Activated gamma-delta T cell (primary cell): Measurements from ENCODE around the gene SPOCK1.

Experiments used
- DNase-seq: peaks from one replicate; lab custom pipeline; 2025; lab: John Stamatoyannopoulos, UW

The SPOCK1 gene

DNA sequence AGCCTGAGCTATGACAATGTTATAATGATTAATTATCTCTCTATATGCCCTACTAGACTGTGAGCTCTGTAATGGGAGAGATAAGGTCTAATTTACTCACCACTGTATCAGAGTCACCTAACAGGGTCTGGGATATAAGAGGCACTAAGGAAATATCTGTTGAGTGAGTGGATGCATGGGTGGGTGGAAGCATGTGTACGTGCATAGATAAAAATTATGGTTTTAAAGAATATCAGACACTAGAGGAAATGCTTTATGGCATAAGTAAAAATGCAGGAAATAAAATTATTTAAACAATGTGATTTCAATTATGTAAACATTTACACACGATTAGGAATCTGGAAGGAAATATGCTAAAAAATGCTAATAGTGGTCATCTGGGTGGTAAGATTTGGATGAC, 137.8 kb downstream of the SPOCK1 start:
- no peak for DNase-seq

DNA sequence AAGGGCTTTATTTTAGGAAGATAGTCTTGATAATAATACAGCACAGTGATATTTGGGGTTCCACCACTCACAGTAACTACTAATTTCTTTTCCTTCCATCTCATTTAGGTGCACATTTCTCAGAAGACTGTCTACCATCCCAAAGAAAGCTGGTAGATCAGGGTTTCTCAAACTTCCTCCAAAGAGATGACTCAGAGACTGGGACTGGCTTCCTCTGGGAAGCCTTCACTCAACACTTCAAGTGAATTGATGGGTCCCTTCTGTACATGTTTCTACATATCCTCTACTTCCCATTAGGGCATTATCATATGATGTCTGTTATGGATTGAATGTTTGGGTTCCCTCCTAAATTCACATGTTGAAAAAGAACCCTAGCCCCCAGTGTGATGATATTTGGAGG, 138.5 kb downstream of the SPOCK1 start:
- no peak for DNase-seq

DNA sequence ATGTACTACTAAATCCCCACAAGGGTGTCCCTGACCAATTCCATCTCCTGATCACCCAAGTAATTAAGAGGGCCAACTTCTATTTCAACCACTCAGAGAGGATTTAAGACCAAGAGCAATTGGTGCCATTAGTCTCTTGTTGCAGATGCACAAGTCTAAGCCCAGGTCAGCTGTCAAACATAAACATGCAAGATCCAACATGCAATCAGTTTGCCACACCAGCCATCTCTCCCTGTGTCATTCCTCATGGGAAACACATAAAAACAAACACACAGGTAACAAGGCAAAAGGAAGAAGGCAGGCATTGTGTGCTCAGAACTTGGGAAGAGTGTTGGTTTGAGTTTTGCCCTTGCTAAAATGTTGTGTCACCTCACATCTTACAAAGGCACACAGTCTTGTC, 139.2 kb downstream of the SPOCK1 start:
- no peak for DNase-seq

DNA sequence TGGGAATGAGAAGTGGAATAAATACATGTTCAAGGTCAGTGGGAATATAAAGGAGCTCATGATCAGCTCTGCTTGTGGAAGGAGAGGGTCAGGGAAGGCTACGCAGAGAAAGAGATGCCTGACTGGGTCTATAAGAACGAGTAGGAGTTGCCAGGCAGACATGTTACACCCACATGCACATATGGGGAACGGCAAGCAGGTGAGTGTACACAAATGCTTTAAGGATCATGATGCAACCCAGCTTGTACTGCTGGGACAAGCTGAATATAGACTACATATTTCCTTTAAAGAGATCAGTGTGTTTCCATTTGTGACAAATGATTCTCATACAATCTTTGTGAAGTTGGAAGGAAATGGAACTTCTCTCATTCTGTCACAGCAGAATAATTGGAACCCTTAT, 141.7 kb downstream of the SPOCK1 start:
- no peak for DNase-seq

DNA sequence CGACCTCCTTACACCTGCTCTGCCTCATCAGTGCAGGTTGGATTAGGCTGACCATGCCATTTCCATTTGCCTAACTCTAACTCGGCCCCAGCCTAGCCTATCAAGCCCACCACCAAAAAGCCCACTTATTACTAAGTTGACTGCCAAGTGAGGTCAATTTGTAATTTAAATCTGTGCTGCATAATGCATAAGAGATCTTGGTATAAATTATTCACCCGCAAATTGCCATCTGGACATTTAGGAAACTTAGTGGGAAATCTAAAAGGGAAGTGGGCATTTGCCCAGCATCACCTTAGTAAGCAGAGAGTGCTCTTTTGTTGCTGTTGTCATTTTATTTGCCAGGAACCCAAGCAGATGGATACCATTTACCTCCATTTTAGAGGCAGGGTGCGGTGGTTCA, 143.0 kb downstream of the SPOCK1 start:
- DNase-seq: no peak

DNA sequence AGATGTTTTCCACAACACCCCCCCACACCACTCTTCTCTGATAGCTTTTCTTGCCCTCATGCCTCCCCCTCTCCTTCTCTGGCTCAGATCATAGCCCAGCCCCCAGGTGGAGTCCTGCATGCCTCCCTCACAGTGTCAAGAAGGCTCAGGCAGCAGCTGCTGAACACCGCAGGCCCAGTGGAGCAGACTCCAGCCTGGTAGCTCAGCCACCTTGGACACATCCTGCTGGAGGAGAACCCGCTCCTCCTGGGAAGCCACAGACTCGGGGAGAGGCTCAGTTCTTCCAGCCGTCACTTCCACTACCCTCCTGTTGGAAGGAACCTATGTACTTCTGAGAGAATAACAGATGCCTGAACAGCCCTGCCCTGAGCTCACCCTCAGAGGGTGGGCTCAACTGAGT, 143.4 kb downstream of the SPOCK1 start:
- DNase-seq: no peak

DNA sequence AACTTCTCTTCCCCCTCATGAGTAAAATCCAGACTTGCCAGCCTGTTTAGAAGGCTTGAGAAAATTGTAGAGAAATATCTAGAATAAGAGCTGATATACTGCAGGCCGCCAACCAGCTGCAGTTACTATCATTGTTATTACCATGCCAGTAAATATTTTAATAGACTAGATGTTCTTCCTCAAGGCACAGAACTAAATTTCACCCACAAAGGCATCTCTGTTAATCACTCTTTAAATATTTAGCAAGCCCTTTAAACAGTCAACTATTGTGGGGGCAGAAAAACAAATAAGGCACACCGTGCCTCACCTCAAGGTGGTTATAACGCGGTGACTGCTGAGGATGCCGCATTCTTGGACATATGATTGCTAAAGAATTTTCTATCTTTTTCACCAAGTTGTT, 147.0 kb downstream of the SPOCK1 start:
- no peak for DNase-seq

DNA sequence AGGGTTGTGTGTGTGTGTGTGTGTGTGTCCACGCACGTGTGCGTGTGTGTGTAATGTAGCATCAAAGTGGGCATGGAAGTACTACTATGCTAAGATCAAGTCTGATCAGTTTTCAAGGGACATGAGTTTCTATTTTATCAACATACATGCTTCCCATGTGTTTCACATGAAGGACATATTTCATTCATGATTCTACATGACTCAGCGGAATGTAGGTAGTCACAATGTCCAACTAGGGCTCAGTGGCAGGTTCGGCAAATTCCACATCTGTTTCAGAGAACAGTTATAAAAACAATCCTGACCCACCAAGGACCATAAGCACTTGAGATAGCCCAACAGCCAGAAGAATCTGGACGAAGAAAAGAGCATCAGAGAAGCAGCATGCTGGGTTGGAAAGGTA, 148.3 kb downstream of the SPOCK1 start:
- DNase-seq: no peak

DNA sequence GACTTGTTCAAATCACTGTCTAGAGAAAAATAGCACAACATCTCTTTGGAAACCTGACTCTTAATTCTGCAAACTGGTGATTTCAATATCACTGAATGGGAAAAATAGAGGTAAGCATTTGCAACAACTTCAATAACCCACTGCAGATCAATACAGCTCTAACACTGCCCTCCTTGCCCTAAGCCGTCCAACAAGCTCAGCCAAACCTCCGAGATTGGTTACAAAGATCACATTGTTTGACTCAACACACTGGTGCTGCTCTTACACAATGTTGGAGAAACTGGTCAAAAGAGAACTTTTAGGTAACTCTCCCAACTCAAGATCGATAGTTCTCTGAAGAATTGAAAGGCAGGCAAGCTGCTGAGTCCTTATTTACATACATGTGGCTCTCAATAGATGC, 150.4 kb downstream of the SPOCK1 start:
- no peak for DNase-seq

DNA sequence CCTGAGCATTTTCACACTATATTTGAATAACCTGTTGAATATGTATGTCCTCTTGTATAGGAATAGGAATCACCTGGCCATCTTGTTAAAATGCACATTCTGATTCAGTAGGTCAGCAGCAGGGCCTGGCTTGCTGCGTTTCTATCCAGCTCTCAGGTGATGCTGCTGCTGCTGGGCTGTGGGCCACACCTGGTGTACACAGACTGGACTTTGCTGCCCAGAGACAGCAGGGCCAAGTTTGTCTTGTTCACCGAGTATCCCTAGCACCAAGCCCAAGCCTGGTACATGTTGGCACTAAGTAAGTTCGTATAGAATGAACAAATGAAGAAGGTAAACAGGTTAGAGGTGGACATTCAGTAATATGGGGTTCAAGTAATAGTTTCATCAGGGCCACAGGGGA, 151.3 kb downstream of the SPOCK1 start:
- DNase-seq: no peak

DNA sequence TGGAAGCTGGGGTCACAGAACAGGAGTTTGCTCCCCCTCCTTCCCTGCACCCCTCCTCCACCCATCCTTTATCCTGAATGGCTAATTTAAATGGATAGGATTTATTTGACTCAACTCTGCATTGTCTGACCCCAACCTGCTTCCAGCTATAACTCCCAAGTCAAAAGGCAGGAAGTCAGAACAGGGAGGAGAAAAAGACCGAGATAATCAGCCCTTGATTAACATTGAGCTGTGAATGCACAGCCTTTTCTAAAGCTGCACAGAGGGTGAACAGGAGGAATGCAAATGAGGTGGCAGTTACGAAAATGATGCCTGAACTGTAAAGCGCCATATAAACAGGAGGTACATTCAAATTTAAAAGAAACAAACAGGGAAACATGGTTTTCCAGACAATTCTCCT, 152.8 kb downstream of the SPOCK1 start:
- no peak for DNase-seq

DNA sequence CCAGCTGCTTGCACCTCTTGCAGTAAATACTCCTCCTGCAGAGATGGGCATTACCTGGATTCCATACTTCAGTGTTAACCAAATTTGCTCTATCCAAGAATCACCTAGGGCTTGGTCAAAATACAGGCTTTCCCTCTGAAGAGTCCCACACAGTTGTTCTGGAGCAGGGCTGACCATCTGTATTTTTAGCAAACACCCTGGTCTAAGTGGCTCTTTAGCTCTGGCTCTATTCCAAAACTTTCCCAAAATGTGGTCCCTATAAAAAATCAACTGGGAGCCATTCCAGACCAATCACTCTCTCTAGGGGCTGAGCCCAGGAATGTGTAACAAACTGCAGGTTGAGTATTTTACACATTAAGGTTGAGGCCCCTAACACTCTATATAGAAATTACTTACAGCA, 153.7 kb downstream of the SPOCK1 start:
- no peak for DNase-seq

DNA sequence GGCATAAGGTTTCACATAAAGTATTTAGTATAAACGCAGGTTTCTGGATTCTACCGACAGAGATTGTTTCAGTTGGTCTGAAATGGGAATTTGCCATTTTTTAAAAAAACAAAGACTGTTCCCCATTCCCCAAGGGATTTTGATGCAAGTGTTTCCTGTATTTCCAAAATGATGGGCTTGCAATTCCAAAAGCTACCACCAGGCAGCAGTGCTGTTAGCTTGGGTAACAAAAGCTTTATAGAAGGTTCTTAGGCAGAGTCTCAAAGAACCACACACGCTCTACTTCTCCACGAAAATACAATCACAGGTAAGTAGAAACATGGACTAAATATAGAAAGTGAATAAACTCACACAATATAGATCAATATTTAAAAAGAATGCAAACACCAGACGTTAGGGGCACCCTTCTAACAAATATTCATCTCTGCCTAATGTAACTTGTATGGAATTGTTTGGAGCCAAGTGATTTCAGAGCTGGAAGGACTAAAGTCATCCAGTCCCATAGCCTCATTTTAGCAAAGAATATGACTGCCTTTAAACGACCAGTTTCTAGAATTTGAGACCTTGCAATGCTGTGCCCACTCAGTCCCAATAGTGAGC, 154.3 kb downstream of the SPOCK1 start:
- no peak for DNase-seq

DNA sequence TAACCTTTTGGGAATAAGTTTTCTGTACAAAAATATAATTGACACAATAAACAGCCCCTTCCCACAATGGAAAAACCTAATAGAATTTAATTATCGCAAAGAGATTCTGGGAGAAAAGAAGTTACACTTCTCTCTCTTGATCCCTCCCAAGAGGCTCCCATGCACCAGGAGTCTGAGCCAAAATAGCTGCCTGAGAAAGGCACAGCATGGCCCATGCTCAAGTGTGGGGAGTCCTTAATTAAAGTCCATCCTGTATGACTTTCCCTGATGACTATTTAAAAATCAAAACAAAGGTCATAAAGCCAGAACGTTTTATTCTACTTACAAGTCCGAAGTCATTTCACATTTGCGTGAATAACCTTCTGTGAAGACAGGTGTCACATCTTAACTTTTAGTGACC, 155.1 kb downstream of the SPOCK1 start:
- no peak for DNase-seq

DNA sequence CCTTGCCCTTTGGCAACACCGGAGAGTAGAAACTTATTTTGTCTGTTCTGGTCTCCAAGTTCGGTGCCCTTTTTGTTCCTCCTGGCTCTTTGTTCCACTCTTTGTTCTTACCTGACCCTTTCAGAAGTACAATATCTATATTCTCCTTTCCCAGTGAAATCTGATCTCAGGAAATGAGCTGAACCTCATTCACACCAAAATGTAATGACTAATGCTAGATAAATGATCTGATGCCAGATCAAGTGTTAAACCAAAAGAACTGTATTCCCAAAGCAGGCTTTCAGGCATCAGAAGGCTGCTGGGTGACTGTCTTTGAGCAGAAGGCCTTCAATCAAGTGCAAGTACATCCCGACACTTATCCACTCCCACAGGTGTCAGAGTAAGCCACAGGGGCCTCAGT, 156.4 kb downstream of the SPOCK1 start:
- DNase-seq: no peak

DNA sequence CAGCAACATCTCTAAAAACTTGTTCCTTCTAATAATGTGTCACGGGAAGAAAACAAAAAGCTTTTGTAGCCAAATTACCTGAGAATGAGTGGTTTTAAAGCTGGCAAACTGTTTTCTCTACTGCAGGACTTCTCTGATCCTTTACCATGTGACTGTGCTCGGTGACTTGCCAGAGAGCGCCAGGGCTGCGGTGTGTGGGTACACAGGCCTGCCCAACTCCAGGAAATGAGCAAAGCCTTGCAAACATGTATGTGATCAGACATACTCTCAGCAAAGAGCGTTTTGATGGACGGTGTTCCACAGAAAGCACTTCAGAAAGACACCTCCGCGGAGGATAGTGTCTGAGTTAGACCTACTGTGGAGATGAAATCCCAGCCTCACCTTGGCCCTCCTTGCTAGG, 157.3 kb downstream of the SPOCK1 start:
- DNase-seq: no peak

DNA sequence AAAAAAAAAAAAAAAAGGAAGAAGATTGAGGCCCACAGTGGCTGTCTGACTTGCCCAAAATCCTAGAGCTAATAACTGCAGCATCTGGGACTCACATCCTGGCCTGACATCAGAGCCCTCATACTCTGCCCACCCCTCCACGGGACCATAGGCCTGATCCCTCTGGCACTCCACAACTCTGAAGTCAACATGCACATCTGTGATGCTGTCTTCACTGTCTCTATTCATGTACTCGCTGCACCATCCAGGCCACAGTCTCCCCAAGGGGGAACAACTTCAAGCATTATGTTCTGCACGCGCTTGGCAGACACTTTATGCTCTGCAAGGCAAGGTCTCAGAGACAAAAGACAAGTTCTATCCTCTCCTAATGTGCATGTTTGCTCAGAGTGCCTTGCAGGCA, 158.2 kb downstream of the SPOCK1 start:
- no peak for DNase-seq

DNA sequence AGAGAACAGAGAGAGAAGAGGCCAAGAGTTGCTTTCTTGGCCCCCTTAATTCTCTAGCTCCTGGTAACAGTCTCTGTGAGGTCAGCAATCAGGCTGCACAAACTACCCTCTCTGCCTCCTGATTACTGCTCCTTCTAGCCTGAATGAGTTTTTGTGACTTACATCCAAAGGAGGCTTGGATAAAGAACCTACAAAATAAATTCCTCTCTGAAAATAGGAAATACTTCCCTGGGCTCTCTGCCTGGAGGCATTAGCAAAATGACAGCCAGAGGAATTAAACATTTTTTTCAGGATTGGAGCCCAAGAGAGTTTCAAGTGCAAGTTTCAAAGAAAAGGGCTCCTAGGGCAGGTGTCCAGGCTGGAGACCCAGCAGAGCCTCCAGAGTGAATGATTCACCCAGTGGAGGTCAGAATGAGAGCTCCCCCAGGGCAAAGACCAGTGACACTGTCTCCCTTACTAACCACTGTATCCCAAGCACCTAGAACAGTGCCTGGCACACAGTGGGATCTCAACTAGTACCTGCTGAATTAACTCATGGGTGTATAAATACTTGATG, 162.5 kb downstream of the SPOCK1 start:
- no peak for DNase-seq

DNA sequence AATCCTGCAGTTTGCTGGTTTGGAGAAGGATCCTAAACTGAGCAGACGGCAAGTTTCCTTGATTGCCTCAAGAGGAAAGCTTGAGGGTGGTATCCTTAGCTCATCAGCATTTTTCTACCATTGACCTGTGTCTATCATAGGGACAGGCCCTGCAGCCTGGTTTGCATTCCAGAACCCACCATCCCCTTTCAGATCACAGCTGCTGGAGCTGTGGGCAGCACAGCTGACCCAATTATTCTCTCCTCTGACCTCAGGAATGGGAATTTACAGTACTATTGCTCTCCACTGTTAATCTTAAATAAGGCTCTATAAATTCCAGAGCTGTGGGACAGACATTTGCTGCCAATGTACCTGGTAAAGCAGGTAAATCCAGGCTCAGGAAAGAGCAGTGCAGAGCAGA, 163.0 kb downstream of the SPOCK1 start:
- no peak for DNase-seq

DNA sequence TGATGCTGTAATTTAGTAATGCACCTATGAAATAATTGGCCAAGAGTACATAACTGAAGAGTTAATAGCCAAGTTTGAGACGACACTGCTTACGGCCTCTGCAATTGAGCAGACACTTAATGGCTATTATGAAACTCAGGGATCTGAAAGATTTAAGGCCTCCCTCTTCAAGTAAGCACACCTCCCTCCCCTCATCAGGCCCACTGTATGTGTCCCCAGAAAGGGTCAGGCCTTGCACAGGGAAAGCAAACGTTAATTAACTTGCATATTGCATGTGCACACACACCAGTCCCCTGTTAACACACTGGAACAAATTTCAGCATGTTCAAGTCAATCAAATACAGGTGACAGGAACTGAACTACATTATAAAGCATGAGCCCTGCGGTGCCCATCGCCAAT, 163.6 kb downstream of the SPOCK1 start:
- DNase-seq: no peak

DNA sequence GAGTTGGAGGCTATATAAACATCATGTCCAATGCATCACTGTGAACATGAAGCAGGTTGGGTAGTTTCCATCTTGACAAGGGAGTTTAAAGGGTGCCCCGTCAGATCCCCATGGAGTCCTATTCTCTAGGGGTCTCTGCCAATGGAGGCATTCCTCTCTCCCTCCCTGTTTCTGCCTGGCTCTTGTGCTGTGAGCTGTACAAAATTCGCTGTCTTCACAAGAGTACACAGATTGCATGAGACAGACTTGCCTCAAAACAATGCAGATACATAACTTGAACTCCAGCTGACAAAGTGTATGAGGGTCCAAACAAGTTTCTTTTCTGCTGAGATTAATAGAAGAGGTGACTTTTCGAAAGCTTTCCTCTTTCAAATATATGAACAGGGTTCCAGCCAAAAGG, 165.2 kb downstream of the SPOCK1 start:
- DNase-seq: no peak

DNA sequence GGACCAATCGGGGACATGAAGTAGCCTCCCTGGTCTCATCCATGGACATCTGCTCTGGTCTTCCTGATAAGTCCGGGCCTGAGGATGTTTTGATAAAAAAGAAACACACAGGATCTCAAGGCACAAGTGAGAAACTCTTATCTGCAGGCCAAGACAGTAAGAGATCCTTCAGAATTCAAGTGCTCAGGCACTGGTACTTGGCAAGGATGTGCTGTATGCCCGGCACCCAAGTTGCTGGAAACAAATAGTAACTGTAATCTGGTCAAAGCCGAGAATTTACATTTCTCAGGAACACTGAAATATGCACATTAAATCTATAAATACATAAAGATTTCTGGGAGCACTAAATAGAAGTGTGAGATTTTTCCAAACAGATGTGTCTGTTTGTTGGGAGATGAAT, 165.7 kb downstream of the SPOCK1 start:
- no peak for DNase-seq

DNA sequence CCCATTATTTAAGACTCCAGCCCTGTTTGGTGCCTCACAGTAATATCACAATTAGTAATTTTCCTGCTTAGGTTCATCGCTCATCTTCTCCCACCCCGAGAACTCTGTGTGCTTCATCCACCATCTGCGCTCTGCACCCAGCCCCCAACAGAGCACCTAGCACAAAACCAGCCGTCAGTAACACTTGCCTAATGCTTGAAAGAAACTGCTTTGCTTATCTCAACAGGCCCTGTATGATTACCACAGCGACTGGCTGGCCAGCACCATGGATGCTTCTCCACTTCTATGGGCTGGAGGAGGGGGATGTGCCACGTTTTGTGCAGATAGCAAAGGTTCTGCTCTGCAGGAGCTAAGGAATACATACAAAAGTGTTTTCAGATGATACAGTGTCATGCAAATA, 166.8 kb downstream of the SPOCK1 start:
- no peak for DNase-seq

DNA sequence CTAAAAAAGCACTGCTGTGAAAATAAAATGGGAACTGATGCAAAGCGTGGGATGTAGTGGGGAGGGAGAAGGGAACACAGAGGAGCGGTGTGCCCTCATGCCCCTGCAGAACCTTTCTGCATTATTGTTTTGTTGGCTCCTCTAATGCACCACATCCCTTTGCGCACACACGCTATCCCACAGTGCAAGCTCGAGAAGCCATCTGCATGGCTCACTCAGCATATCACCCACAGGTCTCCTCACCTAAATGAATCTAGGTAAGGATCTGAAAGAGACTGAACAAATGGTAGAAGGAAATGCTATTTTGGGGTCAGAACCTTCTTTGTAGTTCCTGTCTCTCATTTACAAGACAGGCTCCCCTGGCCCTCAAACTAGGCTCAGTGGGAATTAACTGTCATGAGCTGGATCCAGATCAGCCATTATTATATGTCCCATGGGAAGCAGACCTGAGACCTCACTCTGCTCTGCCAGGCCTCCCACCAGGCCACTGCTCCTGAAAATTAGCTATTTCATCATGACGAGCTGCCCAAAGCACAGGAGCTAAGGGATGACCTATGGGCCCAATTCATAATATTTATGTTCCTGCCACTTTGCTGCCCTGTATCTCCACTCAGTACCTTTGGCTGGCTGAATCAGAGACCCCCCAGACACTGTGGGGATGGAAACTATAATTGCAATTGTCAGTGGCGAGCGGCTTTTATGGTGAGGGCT, 169.4 kb downstream of the SPOCK1 start:
- no peak for DNase-seq
